ENCODE data around the gene ZC3H12C.

The ZC3H12C gene

DNA sequence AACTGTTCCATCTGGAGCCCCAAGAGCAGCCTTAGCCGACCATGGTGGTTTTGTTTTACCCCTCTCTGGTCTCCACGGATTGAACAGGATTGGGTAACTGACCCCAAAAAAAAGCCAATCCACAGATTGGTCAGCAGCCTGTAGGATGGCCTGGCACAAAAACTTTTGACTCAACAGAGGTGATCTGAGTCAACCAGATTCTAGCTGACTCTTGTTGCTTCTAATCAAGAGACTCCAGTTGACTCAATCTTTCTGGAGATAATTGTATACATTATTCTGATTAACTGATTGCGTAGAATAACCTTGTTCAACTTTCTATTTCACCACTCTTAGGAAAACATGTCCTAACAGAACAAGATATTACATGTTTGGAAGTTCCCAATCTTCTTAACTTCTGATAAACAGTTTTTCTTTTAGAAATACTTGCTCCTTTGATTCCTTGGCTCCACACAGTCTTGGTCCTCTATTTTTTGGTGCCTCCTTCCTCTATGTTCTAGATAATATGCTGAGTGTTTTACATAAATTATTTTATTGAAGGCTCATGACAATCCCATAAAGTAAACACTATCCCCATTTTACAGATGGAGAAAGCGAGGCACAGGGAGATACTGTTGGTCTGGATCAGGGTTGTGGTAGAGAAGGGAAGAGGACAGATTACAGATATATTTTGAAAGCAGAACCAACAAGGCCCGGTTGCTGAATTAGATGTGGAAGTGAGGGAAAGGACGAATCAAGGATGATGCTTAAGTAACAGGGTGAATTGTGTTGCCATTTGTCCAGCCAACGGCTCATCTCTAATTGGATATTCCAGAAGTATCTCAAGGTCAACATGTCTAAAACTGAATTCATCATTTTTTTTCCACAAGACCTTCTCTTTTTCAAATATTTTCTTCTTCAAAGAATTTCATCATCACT, 11.5 kb upstream of the ZC3H12C start:
- peaks cover 19% of the 10 kb centered on the region for H3K4me1 Mint-ChIP-seq
- H3K9me3 Mint-ChIP-seq: peaks cover 8% of the 10 kb centered on the region
- no peak overlapping the region for H3K4me3 Mint-ChIP-seq
- no peak for DNase-seq
- no peaks in the 10 kb centered on the region for H3K36me3 Mint-ChIP-seq (ENCODE audit: low read depth)
- TF ChIP-seq, protein P1, sequence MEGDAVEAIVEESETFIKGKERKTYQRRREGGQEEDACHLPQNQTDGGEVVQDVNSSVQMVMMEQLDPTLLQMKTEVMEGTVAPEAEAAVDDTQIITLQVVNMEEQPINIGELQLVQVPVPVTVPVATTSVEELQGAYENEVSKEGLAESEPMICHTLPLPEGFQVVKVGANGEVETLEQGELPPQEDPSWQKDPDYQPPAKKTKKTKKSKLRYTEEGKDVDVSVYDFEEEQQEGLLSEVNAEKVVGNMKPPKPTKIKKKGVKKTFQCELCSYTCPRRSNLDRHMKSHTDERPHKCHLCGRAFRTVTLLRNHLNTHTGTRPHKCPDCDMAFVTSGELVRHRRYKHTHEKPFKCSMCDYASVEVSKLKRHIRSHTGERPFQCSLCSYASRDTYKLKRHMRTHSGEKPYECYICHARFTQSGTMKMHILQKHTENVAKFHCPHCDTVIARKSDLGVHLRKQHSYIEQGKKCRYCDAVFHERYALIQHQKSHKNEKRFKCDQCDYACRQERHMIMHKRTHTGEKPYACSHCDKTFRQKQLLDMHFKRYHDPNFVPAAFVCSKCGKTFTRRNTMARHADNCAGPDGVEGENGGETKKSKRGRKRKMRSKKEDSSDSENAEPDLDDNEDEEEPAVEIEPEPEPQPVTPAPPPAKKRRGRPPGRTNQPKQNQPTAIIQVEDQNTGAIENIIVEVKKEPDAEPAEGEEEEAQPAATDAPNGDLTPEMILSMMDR (IDR thresholded peaks at IDR 0.05): no peak
- no peak overlapping the region for H3K27ac Mint-ChIP-seq
- peaks cover 4% of the 10 kb centered on the region for H3K27me3 Mint-ChIP-seq (ENCODE audit: low read depth, poor library complexity)

DNA sequence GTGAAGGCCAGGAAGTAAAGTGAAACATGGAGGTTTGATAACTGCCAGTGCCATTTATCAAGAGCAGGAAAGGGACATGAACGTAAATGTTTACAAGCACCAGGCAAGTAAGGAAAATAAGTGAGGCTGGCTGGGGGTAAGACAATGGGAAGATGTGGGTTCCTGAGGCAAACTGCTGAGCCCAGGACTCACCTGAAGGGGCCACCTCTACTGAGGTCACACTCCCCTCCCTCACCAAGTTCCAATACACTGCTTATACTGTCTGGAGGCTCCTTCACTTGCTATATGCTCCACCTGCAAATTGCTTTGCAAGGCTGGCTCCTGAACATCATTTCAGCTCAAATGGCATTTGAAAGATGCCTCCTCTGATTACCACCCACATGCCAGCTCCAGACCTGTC, 10.3 kb upstream of the ZC3H12C start:
- DNase-seq: no peak
- no peak overlapping the region for H3K4me3 Mint-ChIP-seq
- peaks cover 7% of the 10 kb centered on the region for H3K4me1 Mint-ChIP-seq
- peaks cover 10% of the 10 kb centered on the region for H3K27me3 Mint-ChIP-seq (ENCODE audit: low read depth, poor library complexity)
- no peak overlapping the region for H3K27ac Mint-ChIP-seq
- H3K9me3 Mint-ChIP-seq: peaks cover 8% of the 10 kb centered on the region
- no peaks in the 10 kb centered on the region for H3K36me3 Mint-ChIP-seq (ENCODE audit: low read depth)
- TF ChIP-seq, protein P1 (IDR thresholded peaks at IDR 0.05): no peak

DNA sequence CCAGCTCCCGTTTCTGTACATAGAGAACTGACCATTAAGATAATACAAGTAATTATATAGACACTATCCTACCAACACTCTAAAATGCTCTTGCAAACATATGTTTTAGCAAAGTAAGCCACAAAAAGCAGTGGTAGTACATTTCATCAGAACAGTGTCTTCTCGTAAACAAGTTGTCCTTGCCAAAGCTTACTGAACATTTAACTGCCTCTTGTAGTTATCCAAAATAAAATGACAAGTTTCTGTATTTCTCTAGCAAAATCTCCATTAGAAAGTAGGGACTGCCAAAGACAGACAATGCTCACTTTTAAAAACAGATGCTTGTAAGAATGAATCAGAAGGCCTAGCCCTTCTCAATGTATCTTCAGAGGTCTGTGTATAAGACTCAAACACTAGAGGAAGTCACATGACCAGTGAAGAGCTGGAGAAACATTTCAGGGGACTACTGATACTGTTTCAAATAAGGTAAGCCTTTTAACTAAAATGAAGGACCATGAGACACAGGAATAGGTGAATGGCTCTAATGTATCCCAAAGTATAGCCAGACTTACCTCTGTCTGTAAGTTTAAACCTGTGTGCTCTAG, 7.8 kb upstream of the ZC3H12C start:
- TF ChIP-seq, protein P1 (IDR thresholded peaks at IDR 0.05): no peak
- no peaks in the 10 kb centered on the region for H3K9me3 Mint-ChIP-seq
- peaks cover 13% of the 10 kb centered on the region for H3K27me3 Mint-ChIP-seq (ENCODE audit: low read depth, poor library complexity)
- no peak for DNase-seq
- H3K27ac Mint-ChIP-seq: no peak overlapping the region
- peaks cover 5% of the 10 kb centered on the region for H3K4me1 Mint-ChIP-seq
- no peak overlapping the region for H3K4me3 Mint-ChIP-seq
- no peaks in the 10 kb centered on the region for H3K36me3 Mint-ChIP-seq (ENCODE audit: low read depth)

DNA sequence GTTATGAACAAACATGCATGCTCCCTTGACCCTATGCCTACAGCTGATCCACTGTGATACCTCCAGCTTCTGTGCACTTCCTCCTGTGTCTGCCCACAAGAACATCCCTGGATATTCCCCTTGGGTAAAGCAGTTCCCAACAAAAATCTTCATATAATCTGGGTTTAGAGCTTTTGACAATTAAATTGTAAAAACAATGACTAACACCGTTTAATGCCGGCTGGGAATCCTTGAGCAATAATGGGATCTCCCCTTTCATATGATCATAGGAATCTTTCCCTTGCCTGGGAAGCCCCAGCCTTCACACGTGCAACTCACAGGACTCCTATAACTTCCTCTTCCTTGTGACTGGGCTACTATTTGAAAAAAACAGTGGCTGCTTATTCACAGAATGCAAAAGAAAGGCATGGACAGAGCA, 6.3 kb upstream of the ZC3H12C start:
- H3K27ac Mint-ChIP-seq: no peak overlapping the region

DNA sequence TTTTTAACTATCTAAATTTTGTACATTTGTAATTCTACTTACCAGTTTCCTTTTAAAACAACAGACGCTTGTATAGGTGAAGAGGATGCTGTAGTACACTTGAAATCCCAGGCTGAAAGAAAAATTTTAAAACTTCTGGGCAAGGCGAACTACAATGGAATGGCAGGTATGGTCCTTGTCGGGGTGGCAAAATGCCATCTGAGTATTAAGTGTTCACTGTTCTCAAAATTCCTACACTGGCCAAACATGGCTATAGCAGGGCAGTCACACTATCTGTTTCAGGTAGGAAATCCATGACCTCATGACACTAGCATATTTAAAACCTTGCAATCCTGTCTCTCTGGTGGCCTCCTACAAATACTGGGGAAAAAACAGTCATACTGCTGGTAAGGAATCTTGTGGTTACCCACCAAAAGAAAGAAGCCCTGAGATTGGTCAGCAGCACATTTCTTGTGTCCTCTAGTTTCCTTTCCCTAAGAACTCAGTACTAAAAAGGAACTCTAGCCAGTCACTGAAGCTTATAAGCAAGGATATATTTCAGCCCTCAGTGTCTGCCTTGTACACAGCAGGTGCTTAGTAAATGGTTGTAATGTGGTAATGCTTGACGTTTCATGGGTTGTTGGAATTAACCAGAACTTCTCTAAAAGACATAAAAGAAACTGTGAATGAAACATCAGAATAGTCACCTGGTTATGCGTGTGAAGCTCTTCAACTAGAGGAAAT, 5.2 kb upstream of the ZC3H12C start:
- H3K27ac Mint-ChIP-seq: no peak overlapping the region
- TF ChIP-seq, protein P1 (IDR thresholded peaks at IDR 0.05): no peak
- peaks cover 16% of the 10 kb centered on the region for H3K27me3 Mint-ChIP-seq (ENCODE audit: low read depth, poor library complexity)
- H3K4me3 Mint-ChIP-seq: no peak overlapping the region
- no peaks in the 10 kb centered on the region for H3K36me3 Mint-ChIP-seq (ENCODE audit: low read depth)
- DNase-seq: no peak
- no peaks in the 10 kb centered on the region for H3K9me3 Mint-ChIP-seq
- H3K4me1 Mint-ChIP-seq: peaks cover 5% of the 10 kb centered on the region

More for the DNA sequence above, 6.3 kb upstream of the ZC3H12C start:
- DNase-seq: no peak
- peaks cover 16% of the 10 kb centered on the region for H3K27me3 Mint-ChIP-seq (ENCODE audit: low read depth, poor library complexity)
- TF ChIP-seq, protein P1 (IDR thresholded peaks at IDR 0.05): no peak
- no peaks in the 10 kb centered on the region for H3K9me3 Mint-ChIP-seq
- H3K4me3 Mint-ChIP-seq: no peak overlapping the region
- H3K36me3 Mint-ChIP-seq (ENCODE audit: low read depth): no peaks in the 10 kb centered on the region
- H3K4me1 Mint-ChIP-seq: peaks cover 5% of the 10 kb centered on the region
